MV-4-11 (cell line): ENCODE measurements around the gene PFDN1.
A peak's percentile ranks its signal among the peaks of the same experiment; 100 is the strongest.

Experiments
- DNase-seq: peaks from one replicate; lab custom pipeline; 2025; lab: John Stamatoyannopoulos, UW

PFDN1 gene

DNA sequence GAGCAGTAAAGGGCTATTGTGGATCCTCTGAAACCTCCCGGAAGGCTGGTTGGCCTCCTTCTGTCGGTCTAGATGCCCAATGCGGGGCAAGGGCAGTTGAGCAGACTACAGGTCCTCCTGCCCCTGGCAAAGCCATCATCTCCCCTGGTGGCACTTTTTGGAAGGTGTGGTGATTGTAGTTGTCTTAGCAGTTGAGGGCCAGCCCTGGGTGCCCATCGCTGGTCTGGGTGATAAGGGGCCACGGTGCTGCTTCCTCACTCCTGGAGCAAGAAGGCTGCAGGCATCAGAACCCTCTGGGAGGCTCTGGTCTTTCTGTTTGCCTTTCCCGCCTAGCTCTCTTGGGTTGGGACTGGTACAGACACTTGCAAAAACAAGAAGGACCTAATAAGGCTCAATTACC lies 64.1 kb downstream of the PFDN1 start:
- no peak for DNase-seq

DNA sequence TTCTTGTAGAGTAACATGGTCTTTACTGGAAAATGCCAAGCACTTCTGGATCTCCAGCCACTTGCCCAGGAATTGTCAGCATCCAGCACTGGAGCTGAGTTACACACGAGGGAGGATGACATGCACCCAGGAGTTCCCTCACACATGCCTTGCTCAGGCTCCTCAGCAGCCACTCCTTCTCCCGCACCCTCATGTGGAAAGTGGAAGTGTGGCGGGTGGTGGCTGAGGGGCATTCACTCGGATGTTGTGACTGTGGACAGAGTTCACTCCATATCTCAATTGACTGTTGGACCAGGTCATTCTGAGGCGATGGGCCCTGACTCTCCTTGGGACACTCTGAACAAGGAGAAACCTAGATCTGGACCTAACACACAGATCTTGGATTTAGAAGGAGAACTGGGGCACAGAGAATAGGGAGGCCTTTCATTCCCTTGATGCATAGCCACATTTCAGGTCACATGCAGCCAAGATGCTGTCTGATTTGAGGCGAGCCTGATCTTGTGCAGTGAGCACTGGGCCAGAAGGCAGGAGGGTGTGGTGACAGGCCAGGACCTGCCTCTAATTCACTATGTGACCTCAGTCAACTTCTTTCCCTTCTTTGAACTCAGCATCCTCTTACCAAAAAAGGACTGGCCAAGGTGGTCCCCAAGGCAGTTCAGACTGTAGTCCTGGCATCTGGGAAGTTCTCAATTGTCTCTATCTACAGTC lies 65.9 kb downstream of the PFDN1 start:
- no peak for DNase-seq

GRCh38 chr5:140235791-140236551 lies 66.9 kb downstream of the PFDN1 start:
- DNase-seq: peak; percentile 67

DNA sequence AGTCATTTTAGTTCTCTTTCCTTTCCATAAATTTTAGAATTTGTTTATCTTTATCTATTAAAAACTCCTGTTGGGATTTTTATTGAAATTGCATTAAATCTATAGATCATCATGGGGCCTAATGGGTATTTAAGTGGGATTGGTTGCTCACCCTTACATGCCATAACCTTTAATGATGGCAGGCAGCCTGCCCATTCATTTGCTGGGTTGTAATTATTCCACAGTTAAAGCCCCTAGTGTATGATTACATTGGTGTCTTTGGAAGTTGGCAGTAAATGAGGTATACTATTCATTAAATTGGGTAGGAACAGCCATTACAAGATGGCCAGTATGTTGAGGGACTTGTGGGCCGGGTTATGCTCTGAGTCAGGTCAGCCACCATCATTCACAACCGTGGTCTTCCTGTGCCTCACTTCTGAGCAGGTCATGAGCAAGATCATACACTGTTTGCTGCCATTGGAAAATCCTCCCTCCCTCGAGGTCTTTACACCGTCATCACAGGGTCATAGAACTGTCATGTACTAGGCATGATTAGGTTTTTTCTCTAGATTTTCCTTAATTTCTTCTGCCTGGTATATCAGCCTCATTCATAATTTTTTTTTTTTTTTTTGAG lies 68.4 kb downstream of the PFDN1 start:
- no peak for DNase-seq

DNA sequence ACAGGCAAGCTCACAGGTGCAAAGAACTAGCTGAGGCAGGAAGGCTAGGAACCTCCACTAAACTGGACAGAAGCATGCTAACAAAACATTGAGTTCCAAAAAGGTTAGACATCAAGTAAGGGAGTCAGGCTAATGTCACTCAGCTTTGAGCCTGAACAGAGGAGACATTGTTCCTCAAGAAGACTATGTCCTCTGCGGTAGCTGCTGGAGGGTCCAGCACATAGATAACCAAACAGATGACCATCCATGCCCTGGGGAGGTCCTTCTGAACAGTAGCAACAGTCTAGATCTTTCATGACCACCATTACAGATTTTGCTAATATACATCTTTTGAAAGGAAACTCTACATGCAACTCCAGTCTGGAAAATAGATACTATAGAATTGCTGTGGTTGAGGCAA lies 70.2 kb downstream of the PFDN1 start:
- DNase-seq: no peak

DNA sequence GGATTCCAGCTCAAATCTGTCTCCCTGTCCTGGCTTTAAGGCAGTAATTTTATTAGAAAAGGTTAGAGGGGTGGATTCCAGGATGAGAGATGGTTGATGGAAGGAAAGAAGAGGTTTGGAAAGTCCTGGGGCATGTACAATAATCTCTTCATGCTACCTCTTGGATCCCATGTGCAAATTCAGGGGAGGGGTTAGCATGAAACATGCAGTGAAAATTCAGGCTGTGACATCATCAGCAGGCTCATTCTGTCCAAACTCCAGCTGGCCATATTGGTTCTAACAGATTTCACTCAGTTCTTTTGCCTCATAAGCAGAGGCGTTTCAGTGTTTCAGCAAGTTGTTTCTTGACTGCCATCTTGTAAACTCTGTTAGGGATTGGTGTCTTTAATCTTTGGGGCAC lies 72.5 kb downstream of the PFDN1 start:
- DNase-seq: no peak

GRCh38 chr5:140228364-140228837 lies 74.5 kb downstream of the PFDN1 start:
- no peak for DNase-seq

GRCh38 chr5:140227046-140227445 lies 75.9 kb downstream of the PFDN1 start:
- DNase-seq: no peak

GRCh38 chr5:140225396-140225795 lies 77.5 kb downstream of the PFDN1 start:
- DNase-seq: no peak

DNA sequence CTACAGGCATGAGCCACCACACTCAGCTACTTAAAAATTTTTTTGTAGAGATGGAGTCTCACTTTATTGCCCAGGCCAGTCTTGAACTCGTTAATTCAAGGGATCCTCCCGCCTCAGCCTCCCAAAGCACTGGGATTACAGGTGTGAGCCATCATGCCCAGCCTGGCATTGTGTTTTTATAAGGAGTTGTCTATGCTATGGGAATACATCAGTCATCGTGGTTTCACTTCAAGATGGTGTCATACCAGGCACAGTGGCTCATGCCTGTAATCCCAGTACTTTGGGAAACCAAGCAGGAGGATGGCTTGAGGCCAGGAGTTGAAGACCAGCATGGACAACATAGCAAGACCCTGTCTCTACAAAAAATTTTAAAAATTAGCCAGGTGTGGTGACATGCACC lies 78.2 kb downstream of the PFDN1 start:
- DNase-seq: no peak

DNA sequence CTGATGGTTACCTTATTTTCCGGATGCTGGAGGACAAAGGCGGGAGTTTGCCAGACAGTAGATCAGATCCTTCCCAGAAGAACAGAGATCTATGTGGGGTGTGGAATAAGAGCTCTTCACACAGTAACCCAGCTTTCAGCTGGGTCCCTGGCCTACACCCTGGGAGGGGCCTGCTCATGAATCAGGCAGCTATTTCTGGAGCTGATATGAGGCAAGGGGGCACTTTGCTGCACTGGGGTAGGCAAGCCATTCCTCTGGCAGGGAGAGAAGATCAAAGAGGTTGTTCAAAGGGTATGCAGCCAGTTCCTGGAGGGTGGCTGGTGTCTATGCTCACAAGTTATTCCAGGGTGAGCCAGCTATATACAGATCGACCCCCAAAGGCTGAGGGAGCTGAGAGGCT lies 79.3 kb downstream of the PFDN1 start:
- no peak for DNase-seq

GRCh38 chr5:140222416-140222815 lies 80.5 kb downstream of the PFDN1 start:
- DNase-seq: no peak

DNA sequence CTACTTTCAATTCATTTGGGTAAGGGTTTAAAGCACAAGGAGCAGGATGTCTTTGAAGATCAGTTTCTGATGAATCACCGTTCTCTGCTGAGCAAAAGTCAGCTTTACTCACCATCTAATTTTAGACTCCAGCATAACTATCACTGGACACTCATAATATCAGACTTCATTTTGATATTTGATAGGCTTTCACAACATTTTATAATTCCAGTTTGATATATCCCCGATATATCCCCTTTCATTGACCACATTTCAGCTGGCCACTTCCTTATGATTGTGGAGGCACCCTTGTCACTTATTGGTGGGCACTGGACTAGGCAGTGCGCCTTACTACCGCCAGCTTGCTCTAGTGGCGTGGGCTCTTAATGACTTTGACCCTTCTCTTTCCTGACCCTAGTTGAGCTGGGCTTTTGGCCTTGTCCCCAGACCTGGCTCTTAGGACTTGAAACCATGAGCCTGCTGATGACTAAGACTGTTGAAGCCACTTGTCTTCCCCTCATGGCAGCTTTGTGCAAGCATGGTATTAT lies 81.1 kb downstream of the PFDN1 start:
- DNase-seq: peak; percentile 57

GRCh38 chr5:140220698-140221064 lies 82.2 kb downstream of the PFDN1 start:
- DNase-seq: no peak

- DNase-seq: no peak
Observed at GRCh38 chr5:140220032-140220697, 82.7 kb downstream of the PFDN1 start.

GRCh38 chr5:140219068-140219991 lies 83.6 kb downstream of the PFDN1 start:
- peak; percentile 12 for DNase-seq

DNA sequence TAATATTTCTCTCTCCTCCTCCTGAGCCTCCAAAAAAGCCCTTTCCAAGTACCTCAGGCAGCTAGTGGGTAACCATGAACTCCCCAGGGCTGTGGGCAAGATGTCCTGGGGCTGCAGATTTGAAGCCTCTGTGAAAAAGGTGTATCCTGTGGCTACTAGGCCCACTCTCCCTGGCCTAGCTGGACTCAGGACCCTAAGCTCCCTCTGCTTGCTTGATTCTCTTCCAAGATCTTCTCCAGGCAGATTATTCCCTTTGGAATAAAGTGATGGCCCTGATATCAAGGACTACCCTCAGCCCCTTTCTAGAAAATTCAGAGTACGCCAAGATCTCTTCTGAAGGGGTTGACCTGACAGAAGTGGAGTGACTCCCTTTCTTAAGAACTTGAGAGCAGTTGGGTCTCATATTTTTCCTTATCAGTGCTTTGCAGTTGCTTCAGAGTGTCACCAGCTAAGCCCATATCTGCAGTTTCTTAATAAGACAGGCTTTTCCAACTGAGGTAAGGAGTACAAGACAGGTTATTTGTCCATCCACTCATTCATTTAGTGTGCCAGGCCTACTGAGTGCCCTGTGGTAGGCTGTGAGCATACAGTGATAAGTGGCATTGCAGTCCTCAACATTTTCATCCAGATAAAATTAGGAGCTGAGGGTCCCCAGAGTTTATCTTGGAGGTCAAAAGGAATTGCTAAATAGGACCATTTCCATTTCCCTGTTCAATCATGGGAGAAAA lies 85.4 kb downstream of the PFDN1 start:
- DNase-seq: no peak

- no peak for DNase-seq
Observed at GRCh38 chr5:140216478-140217074, 86.3 kb downstream of the PFDN1 start.

DNA sequence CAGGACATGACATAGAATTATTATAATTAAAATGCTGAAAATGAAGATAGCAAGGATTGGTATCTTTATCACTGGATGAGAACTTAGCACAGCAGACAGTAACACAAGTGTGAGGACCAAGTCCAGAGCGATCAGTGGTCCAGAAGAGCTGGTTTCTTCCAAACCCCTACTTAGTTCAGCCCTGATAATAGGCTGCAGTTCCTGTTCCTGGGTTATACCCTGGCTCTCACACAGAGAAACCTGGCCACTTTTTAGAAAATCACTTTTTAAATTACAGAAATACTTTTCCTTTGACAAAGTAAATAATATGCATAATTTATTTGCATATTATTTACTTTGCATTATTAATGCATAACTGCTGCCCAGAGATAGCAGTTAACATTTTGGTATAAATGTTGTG lies 87.6 kb downstream of the PFDN1 start:
- no peak for DNase-seq

- peak; percentile 91 for DNase-seq
Observed at GRCh38 chr5:140214831-140215230, 88.1 kb downstream of the PFDN1 start.
